ENCODE measurements around the gene CRYBG1.

CRYBG1 gene

GRCh38 chr6:106591111-106591825 lies 230.8 kb downstream of the CRYBG1 start:
- H3K4me3 ChIP-seq (ENCODE audit: control insufficient read depth, low read depth, low read length), result no peak overlapping the region
- DNase-seq (ENCODE audit: low read depth), result peak; percentile 88
- no peak for TF ChIP-seq CTCF (conservative IDR thresholded peaks at IDR 0.05; ENCODE audit: control insufficient read depth, insufficient read depth, low read depth, low read length)

GRCh38 chr6:106599440-106599839 lies 238.9 kb downstream of the CRYBG1 start:
- no peak overlapping the region for H3K4me3 ChIP-seq (ENCODE audit: control insufficient read depth, low read depth, low read length)
- no peak for TF ChIP-seq CTCF (conservative IDR thresholded peaks at IDR 0.05; ENCODE audit: control insufficient read depth, insufficient read depth, low read depth, low read length)
- DNase-seq (ENCODE audit: low read depth), result no peak

- no peak for TF ChIP-seq CTCF (conservative IDR thresholded peaks at IDR 0.05; ENCODE audit: control insufficient read depth, insufficient read depth, low read depth, low read length)
- DNase-seq (ENCODE audit: low read depth), result peak; percentile 27
Measured at GRCh38 chr6:106600329-106600728, 239.8 kb downstream of the CRYBG1 start.

GRCh38 chr6:106608080-106608668 lies 247.7 kb downstream of the CRYBG1 start:
- no peak overlapping the region for H3K4me3 ChIP-seq (ENCODE audit: control insufficient read depth, low read depth, low read length)
- peak; percentile 74 for DNase-seq (ENCODE audit: low read depth)
- peak; percentile 71 for TF ChIP-seq CTCF (conservative IDR thresholded peaks at IDR 0.05; ENCODE audit: control insufficient read depth, insufficient read depth, low read depth, low read length)

More at GRCh38 chr6:106600329-106600728, 239.8 kb downstream of the CRYBG1 start:
- no peak overlapping the region for H3K4me3 ChIP-seq (ENCODE audit: control insufficient read depth, low read depth, low read length)

GRCh38 chr6:106609699-106610098 lies 249.2 kb downstream of the CRYBG1 start:
- H3K4me3 ChIP-seq (ENCODE audit: control insufficient read depth, low read depth, low read length), result no peak overlapping the region
- DNase-seq (ENCODE audit: low read depth), result no peak
- peak; percentile 19 for TF ChIP-seq CTCF (conservative IDR thresholded peaks at IDR 0.05; ENCODE audit: control insufficient read depth, insufficient read depth, low read depth, low read length)

- no peak for TF ChIP-seq CTCF (conservative IDR thresholded peaks at IDR 0.05; ENCODE audit: control insufficient read depth, insufficient read depth, low read depth, low read length)
- no peak overlapping the region for H3K4me3 ChIP-seq (ENCODE audit: control insufficient read depth, low read depth, low read length)
- no peak for DNase-seq (ENCODE audit: low read depth)
Measured at GRCh38 chr6:106611030-106611429, 250.5 kb downstream of the CRYBG1 start.

All from fibroblast of mammary gland (primary cell).